Astrocyte (in vitro differentiated cells and primary cell): Measurements from ENCODE around the gene STXBP5. TPM values are rescaled to one million over a fixed set of nuclear protein-coding genes. Genes with fewer than 3 reads are reported as not detected.

ENCODE experiments used
- DNase-seq: peaks from one replicate; pipeline ENCODE4 v3.0.0-alpha.2; 2010; ENCODE audit warnings: low read depth
- FAIRE-seq: peaks from 2 replicates; lab custom pipeline; 2011; peaks lifted over from hg19 to GRCh38; lab: Jason Lieb, UNC
- H2AFZ ChIP-seq: 2 replicates; pipeline ENCODE4 v1.6.0; 2012; ENCODE audit warnings: low read depth, low read length, inconsistent platforms
- H3K27ac ChIP-seq: 2 replicates; pipeline ENCODE4 v1.5.1; 2011; ENCODE audit warnings: low read depth, low read length, inconsistent platforms
- H3K27me3 ChIP-seq: 2 replicates; pipeline ENCODE4 v1.6.0; 2011; ENCODE audit warnings: low read length, inconsistent platforms; ENCODE audit not compliant: insufficient read depth
- H3K36me3 ChIP-seq: 2 replicates; pipeline ENCODE4 v1.5.1; 2011; ENCODE audit warnings: low read length, inconsistent platforms; ENCODE audit not compliant: insufficient read depth
- H3K4me1 ChIP-seq: 2 replicates; pipeline ENCODE4 v1.5.1; 2011; ENCODE audit warnings: low read length, inconsistent platforms; ENCODE audit not compliant: insufficient read depth
- H3K4me2 ChIP-seq: 2 replicates; pipeline ENCODE4 v1.6.0; 2012; ENCODE audit warnings: low read length, inconsistent platforms
- H3K4me3 ChIP-seq: 2 replicates; pipeline ENCODE4 v1.5.1; 2011; ENCODE audit warnings: low read depth, mild to moderate bottlenecking, low read length, inconsistent platforms; ENCODE audit not compliant: insufficient read depth
- H3K79me2 ChIP-seq: 2 replicates; pipeline ENCODE4 v1.6.0; 2012; ENCODE audit warnings: mild to moderate bottlenecking, low read length, inconsistent platforms; ENCODE audit not compliant: insufficient read depth
- H3K9ac ChIP-seq: 2 replicates; pipeline ENCODE4 v1.6.0; 2012; ENCODE audit warnings: mild to moderate bottlenecking, low read length, inconsistent platforms
- H3K9me3 ChIP-seq: 2 replicates; pipeline ENCODE4 v1.5.1; 2012; ENCODE audit warnings: low read depth, mild to moderate bottlenecking, low read length, inconsistent platforms; ENCODE audit not compliant: insufficient read depth
- H4K20me1 ChIP-seq: 2 replicates; pipeline ENCODE4 v1.6.0; 2012; ENCODE audit warnings: low read length, inconsistent platforms; ENCODE audit not compliant: insufficient read depth
- H3K27ac Mint-ChIP-seq: one replicate; pipeline ENCODE4 v1.8.0; 2021; ENCODE audit warnings: mild to moderate bottlenecking, mixed read lengths; ENCODE audit not compliant: unreplicated experiment
- H3K27me3 Mint-ChIP-seq: one replicate; pipeline ENCODE4 v1.8.0; 2021; ENCODE audit warnings: low read depth, mixed read lengths; ENCODE audit not compliant: unreplicated experiment
- H3K36me3 Mint-ChIP-seq: one replicate; pipeline ENCODE4 v1.8.0; 2021; ENCODE audit warnings: low read depth, mixed read lengths; ENCODE audit not compliant: unreplicated experiment
- H3K4me1 Mint-ChIP-seq: one replicate; pipeline ENCODE4 v1.8.0; 2021; ENCODE audit warnings: low read depth, mixed read lengths; ENCODE audit not compliant: unreplicated experiment
- H3K4me3 Mint-ChIP-seq: one replicate; pipeline ENCODE4 v1.8.0; 2021; ENCODE audit warnings: mild to moderate bottlenecking, moderate library complexity, mixed read lengths; ENCODE audit not compliant: unreplicated experiment
- H3K9me3 Mint-ChIP-seq: one replicate; pipeline ENCODE4 v1.8.0; 2021; ENCODE audit warnings: mild to moderate bottlenecking, mixed read lengths; ENCODE audit not compliant: unreplicated experiment
- CTCF ChIP-seq: IDR thresholded peaks from 2 replicates; pipeline ENCODE4 v1.5.1; 2011; ENCODE audit warnings: low read depth, mild to moderate bottlenecking, inconsistent platforms, low read length, moderate library complexity; ENCODE audit not compliant: insufficient read depth
- EZH2 ChIP-seq: IDR thresholded peaks from 2 replicates; pipeline ENCODE4 v1.6.1; 2012; ENCODE audit warnings: mild to moderate bottlenecking, low read length, inconsistent platforms; ENCODE audit not compliant: insufficient read depth
- total RNA-seq: library from RNA; stranded (reverse); gene quantifications from 2 replicates; pipeline ENCODE4 v1.2.1, GENCODE V29; 2021

STXBP5 gene
- total RNA-seq, 1 donor from 2014 or later: 25.7 TPM

GRCh38 chr6:147203311-147204059 is 732 bp upstream of the STXBP5 start:
- Mint-ChIP-seq H3K27me3 (no peaks in the 10 kb centered on the region), H3K36me3 (peaks cover 2% of the 10 kb centered on the region), H3K9me3 (no peaks in the 10 kb centered on the region), H3K4me3 (peak overlapping the region; percentile 89), H3K27ac (peak overlapping the region; percentile 82), H3K4me1 (peaks cover 10% of the 10 kb centered on the region)
- no peaks in the 10 kb centered on the region for H3K36me3 ChIP-seq
- H3K27ac ChIP-seq: peak overlapping the region; percentile 70
- peak overlapping the region; percentile 96 for H3K4me2 ChIP-seq
- peak overlapping the region; percentile 90 for H2AFZ ChIP-seq
- H3K27me3 ChIP-seq: no peaks in the 10 kb centered on the region
- TF ChIP-seq EZH2: no peak
- TF ChIP-seq CTCF: no peak
- H3K79me2 ChIP-seq: peaks cover 43% of the 10 kb centered on the region
- H3K4me1 ChIP-seq: peaks cover 5% of the 10 kb centered on the region
- H3K4me3 ChIP-seq: peak overlapping the region; percentile 82
- peak overlapping the region; percentile 86 for H3K9ac ChIP-seq
- H3K9me3 ChIP-seq: no peaks in the 10 kb centered on the region
- H4K20me1 ChIP-seq: peaks cover 18% of the 10 kb centered on the region
- FAIRE-seq: no peak
- peak; percentile 60 for DNase-seq

GRCh38 chr6:147204843-147205311 is 660 bp downstream of the STXBP5 start:
- Histone ChIP-seq H3K9me3 (no peaks in the 10 kb centered on the region), H3K4me3 (peak overlapping the region; percentile 82), H3K9ac (peak overlapping the region; percentile 86), H3K27me3 (no peaks in the 10 kb centered on the region), H3K36me3 (no peaks in the 10 kb centered on the region), H3K4me1 (peaks cover 5% of the 10 kb centered on the region), H3K27ac (peak overlapping the region; percentile 75), H3K4me2 (peak overlapping the region; percentile 96), H4K20me1 (peaks cover 22% of the 10 kb centered on the region), H2AFZ (peak overlapping the region; percentile 67), H3K79me2 (peaks cover 55% of the 10 kb centered on the region)
- peaks cover 15% of the 10 kb centered on the region for H3K4me1 Mint-ChIP-seq
- H3K4me3 Mint-ChIP-seq: peak overlapping the region; percentile 96
- peak overlapping the region; percentile 96 for H3K27ac Mint-ChIP-seq
- TF ChIP-seq EZH2 (no peak), CTCF (no peak)
- FAIRE-seq: no peak
- peaks cover 2% of the 10 kb centered on the region for H3K36me3 Mint-ChIP-seq
- no peaks in the 10 kb centered on the region for H3K27me3 Mint-ChIP-seq
- H3K9me3 Mint-ChIP-seq: no peaks in the 10 kb centered on the region
- peak; percentile 18 for DNase-seq
